KBM-7 (cell line): ENCODE data around the gene MRPL43.

Experiments used
- DNase-seq: peaks from one replicate; pipeline ENCODE4 v3.0.0-alpha.2; 2015
- in situ Hi-C: fragments of 300-500 bp; cut with MboI; formaldehyde crosslinking; loops from 2 replicates; pipeline ENCODE4 v1.14.3; 2020; ENCODE audit warnings: low sequenced_read_pairs, low pct_unique_long_range_greater_than_20kb, mixed read lengths

MRPL43 gene

DNA sequence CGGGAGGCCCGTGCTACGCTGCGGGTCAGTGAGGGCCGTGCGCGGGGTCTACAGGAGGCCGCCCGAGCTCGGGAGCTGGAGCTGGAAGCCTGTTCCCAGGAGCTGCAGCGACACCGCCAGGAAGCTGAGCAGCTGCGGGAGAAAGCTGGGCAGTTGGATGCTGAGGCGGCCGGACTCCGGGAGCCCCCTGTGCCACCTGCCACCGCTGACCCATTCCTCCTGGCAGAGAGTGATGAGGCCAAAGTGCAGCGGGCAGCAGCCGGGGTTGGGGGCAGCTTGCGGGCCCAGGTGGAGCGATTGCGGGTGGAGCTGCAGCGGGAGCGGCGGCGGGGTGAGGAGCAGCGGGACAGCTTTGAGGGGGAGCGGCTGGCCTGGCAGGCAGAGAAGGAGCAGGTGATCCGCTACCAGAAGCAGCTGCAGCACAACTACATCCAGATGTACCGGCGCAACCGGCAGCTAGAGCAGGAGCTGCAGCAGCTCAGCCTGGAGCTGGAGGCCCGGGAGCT lies 19.3 kb upstream of the MRPL43 start:
- in situ Hi-C loops, result no loop called here
- DNase-seq, result no peak

GRCh38 chr10:101005869-101006567 lies 18.7 kb upstream of the MRPL43 start:
- in situ Hi-C loops, result no loop called here
- DNase-seq, result no peak

DNA sequence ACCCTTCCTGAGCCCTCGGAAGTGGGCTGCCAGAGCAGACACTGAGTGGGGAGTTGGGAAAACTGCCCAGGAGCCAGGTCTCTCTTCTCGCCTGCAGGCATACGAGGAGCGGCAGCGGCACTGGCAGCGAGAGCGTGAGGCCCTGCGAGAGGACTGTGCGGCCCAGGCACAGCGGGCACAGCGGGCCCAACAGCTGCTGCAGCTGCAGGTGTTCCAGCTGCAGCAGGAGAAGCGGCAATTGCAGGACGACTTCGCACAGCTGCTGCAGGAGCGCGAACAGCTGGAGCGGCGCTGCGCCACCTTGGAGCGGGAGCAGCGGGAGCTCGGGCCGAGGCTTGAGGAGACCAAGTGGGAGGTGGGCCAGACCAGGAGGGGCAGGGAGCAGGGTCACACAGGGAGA lies 18.1 kb upstream of the MRPL43 start:
- in situ Hi-C loops, result no loop called here

GRCh38 chr10:101003639-101004206 lies 16.4 kb upstream of the MRPL43 start:
- DNase-seq, result no peak
- in situ Hi-C loops, result no loop called here

More for the DNA sequence above, 18.1 kb upstream of the MRPL43 start:
- no peak for DNase-seq

- DNase-seq, result no peak
- in situ Hi-C loops, result no loop called here
These were observed 15.2 kb upstream of the MRPL43 start for GRCh38 chr10:101002456-101002855.

GRCh38 chr10:101001659-101002035 lies 14.3 kb upstream of the MRPL43 start:
- DNase-seq, result no peak
- in situ Hi-C loops, result no loop called here

DNA sequence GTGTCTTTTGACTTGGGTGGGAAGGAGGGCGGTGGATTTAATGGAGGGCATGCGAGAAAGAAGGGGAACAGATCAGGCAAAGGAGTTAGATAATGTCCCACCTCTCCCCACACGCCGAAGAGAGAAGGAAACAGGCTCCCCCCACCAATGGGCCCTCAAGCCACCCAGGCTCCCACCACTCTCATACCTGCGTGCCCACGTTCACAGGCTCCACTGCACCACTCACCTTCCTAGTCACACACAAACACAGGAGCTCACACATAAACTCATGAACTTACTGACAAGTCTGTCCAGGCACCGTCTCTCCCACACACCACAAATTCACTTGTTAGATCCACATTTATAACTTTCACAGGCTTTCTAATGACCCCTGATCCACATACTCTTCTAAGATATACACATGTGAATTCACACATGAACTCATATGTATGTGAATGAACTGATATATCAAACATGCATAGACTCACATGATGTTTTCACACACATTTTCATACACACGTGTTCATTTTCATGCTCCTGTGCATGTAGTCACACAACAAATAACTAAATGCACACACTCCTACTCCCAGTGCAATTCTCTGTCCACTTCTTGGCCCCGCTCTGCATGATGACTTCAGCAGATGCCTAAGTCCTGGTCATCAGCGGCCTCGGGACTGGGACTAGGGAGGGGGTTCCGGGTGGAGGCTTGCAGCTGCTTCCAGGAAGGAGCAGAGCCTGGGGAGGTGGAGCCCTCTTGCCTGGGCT lies 13.8 kb upstream of the MRPL43 start:
- DNase-seq, result no peak
- in situ Hi-C loops, result no loop called here

GRCh38 chr10:101000127-101000914 lies 13.0 kb upstream of the MRPL43 start:
- DNase-seq, result no peak
- in situ Hi-C loops, result no loop called here

- in situ Hi-C loops, result no loop called here
- no peak for DNase-seq
These were observed 12.4 kb upstream of the MRPL43 start, which contains the start of gene LZTS2 for GRCh38 chr10:100999742-101000126. LZTS2 (plus strand) TSS chr10:100999808; CDS start chr10:101002539, 2,731 bp downstream.

GRCh38 chr10:100998991-100999741 lies 11.9 kb upstream of the MRPL43 start:
- in situ Hi-C loops, result no loop called here
- DNase-seq, result peak; percentile 81

GRCh38 chr10:100998183-100998990 lies 11.1 kb upstream of the MRPL43 start:
- in situ Hi-C loops, result no loop called here
- DNase-seq, result peak; percentile 81

DNA sequence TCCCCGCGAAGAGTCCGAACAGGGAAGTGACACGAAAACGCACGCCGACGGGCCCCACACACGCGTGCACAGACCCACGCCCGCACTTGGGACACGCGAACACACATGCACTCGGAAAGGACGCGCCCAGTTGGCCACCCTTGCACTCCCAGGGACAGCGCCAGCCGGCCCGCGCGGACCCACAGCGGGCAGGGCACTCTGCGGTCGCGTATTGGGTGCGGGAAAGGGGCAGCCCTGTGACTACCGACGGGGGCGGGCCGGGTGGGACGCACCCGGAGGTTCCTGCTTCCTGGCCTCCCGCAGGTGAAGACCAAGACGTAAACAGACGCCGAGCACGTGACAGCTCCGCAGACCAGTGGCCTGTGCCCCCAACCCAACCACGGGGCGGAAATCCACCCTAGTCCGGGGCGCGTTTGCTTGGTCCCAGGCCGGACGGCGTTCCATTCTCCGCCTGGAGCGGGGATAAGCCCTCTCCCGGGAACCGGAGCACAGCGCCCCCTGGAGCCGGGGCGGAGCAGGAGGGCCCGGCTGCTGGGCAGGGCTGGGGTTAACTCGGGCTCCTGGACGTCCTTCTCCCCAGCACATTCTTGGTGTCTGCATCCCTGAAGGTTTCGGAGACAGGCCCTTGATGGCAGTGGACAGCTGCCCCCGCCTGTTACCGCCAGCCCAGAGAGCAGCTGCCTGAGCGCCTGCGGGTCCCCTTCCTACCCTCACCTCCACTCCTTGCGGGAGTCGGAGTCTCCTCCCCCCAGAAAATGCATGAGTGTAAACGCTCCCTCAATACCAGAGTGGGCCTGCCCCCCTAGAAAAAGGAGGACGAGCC lies 10.3 kb upstream of the MRPL43 start:
- DNase-seq, result peak; percentile 82
- in situ Hi-C loops, result no loop called here

DNA sequence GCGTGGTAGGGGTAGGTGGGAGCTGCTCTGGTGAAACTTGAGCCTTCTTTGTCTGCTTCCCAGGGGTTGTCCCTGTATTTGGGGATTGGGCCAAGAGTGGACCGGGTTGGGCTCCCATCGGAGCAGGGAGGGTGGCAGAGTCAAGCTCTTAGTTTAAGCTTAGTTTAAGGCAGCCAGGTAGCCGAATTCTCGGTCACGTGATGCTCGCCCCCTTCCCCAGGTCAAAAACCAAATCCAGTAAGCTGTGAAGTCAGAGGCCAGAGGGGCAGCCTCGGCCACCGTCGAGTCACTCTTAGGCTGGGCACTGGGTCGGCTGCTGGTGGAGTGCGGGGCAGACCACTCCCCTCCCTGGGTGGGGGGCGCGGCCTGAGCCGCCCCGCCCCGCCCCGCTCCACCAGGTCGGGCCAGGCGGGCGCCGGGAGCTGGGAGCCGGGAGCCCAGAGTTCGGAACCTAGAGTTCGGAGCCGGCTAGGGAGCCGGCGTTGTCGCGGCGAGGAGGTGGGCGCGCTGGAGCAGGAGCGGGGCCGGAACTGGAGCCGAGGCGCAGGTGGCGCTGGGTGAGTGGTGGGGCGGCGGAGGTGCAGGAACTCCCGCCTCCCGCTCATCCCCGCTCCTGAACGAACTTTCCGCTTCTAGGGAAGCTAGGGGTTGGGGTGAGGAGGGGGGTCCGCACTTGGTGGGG lies 9.5 kb upstream of the MRPL43 start:
- DNase-seq, result peak; percentile 52
- in situ Hi-C loops, result no loop called here

GRCh38 chr10:100995181-100995580 lies 7.9 kb upstream of the MRPL43 start:
- in situ Hi-C loops, result no loop called here
- DNase-seq, result no peak

GRCh38 chr10:100993986-100994708 lies 6.8 kb upstream of the MRPL43 start:
- DNase-seq, result no peak

GRCh38 chr10:100989088-100989487 lies 1.8 kb upstream of the MRPL43 start:
- no peak for DNase-seq

More at GRCh38 chr10:100993986-100994708, 6.8 kb upstream of the MRPL43 start:
- in situ Hi-C loops, result no loop called here

More at GRCh38 chr10:100989088-100989487, 1.8 kb upstream of the MRPL43 start:
- in situ Hi-C loops, result no loop called here
